Gastrocnemius medialis (tissue), 4 donors: Measurements from ENCODE around the gene MKNK2.

ENCODE experiments used
- CTCF ChIP-seq, 5 experiments: fragments of 450-650 bp in 3 of 5; fragments of 200-600 bp in 2 of 5; sonication (generic) in 2 of 5; IDR thresholded peaks in 4 of 5; conservative IDR thresholded peaks in 1 of 5; 1 replicate in 4 of 5; 2 replicates in 1 of 5; pipeline ENCODE4 v1.5.1; 2016 to 2019; ENCODE audit warnings: antibody characterized with exemption in 5 of 5, mild to moderate bottlenecking in 3 of 5, moderate library complexity in 3 of 5
- POLR2A ChIP-seq, 2 donors: fragments of 450-650 bp; IDR thresholded peaks; one replicate each; pipeline ENCODE4 v1.6.1; 2017; ENCODE audit warnings: antibody characterized with exemption in 2 of 2, mild to moderate bottlenecking in 2 of 2, moderate library complexity in 2 of 2

DNA sequence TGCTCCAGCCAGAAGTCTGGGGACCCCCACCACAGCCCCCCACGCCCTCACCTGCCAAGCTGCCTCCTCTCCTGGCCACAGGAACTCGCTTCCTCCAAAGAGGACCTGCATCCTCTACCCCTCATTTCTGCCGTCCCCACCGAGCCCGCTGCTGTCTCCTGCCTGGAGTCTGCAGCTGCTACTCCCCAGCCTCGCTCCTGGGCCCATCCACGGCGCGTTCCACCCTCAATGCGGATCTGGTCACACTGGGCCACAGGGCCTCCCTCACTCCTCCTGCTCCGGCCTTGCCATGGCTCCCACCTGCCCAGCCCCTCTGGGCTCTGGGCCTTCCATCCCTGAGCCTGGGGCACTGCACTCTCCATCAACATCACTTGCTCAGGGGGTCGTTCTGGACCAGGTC, 39.9 kb downstream of the MKNK2 start:
- TF ChIP-seq POLR2A (IDR thresholded peaks at IDR 0.05) (no peak), CTCF (IDR thresholded peaks at IDR 0.05 in 4 of 5, conservative IDR thresholded peaks at IDR 0.05 in 1 of 5) (no peak)
